IPS-20b (cell line): ENCODE data around the gene RAMACL.

Experiments used
- H3K27ac ChIP-seq: one replicate; pipeline ENCODE4 v1.5.1; 2013; ENCODE audit warnings: low read length
- H3K27me3 ChIP-seq: 2 replicates; pipeline ENCODE4 v1.6.1; 2013; ENCODE audit warnings: mild to moderate bottlenecking, low read length, inconsistent platforms; ENCODE audit not compliant: insufficient read depth
- H3K36me3 ChIP-seq: 2 replicates; pipeline ENCODE4 v1.6.1; 2013; ENCODE audit warnings: low read depth, mild to moderate bottlenecking, inconsistent platforms, low read length, moderate library complexity; ENCODE audit not compliant: insufficient read depth
- H3K4me1 ChIP-seq: 2 replicates; pipeline ENCODE4 v1.6.1; 2013; ENCODE audit warnings: mild to moderate bottlenecking, control low read depth, inconsistent platforms, low read length, moderate library complexity; ENCODE audit not compliant: insufficient read depth
- H3K4me3 ChIP-seq: 2 replicates; pipeline ENCODE4 v1.5.1; 2013; ENCODE audit warnings: mild to moderate bottlenecking, low read length, inconsistent platforms
- H3K9ac ChIP-seq: 2 replicates; pipeline ENCODE4 v1.6.1; 2013; ENCODE audit warnings: low read depth, mild to moderate bottlenecking, inconsistent platforms, low read length, moderate library complexity
- H3K9me3 ChIP-seq: 2 replicates; pipeline ENCODE4 v1.6.1; 2013; ENCODE audit warnings: mild to moderate bottlenecking, low read depth, low read length, inconsistent platforms; ENCODE audit not compliant: insufficient read depth

Gene RAMACL

DNA sequence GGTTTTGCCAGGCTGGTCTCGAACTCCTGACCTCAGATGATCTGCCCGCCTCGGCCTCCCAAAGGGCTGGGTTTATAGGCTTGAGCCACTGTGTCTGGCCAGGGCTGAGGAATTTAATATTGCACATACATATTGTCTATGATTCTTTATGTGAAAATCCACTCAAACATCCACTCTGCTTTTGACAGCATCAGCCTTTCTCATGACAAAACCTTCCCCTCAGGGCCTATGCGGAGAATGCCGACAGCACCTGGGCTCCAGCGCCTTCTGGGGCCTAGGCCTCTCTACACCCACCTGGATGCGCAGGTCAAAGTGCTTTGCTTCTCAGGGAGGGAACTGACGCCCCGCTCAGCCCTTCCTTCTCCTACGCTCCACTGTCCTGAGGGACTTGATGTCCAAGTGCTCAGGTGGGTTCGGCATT is 5.4 kb downstream of the RAMACL start:
- Histone ChIP-seq H3K4me3 (no peak overlapping the region), H3K27me3 (no peaks in the 10 kb centered on the region), H3K27ac (no peak overlapping the region), H3K36me3 (no peaks in the 10 kb centered on the region), H3K9ac (no peak overlapping the region), H3K9me3 (peaks cover 7% of the 10 kb centered on the region; the same call in 1 of the 2 replicates), H3K4me1 (no peaks in the 10 kb centered on the region)

DNA sequence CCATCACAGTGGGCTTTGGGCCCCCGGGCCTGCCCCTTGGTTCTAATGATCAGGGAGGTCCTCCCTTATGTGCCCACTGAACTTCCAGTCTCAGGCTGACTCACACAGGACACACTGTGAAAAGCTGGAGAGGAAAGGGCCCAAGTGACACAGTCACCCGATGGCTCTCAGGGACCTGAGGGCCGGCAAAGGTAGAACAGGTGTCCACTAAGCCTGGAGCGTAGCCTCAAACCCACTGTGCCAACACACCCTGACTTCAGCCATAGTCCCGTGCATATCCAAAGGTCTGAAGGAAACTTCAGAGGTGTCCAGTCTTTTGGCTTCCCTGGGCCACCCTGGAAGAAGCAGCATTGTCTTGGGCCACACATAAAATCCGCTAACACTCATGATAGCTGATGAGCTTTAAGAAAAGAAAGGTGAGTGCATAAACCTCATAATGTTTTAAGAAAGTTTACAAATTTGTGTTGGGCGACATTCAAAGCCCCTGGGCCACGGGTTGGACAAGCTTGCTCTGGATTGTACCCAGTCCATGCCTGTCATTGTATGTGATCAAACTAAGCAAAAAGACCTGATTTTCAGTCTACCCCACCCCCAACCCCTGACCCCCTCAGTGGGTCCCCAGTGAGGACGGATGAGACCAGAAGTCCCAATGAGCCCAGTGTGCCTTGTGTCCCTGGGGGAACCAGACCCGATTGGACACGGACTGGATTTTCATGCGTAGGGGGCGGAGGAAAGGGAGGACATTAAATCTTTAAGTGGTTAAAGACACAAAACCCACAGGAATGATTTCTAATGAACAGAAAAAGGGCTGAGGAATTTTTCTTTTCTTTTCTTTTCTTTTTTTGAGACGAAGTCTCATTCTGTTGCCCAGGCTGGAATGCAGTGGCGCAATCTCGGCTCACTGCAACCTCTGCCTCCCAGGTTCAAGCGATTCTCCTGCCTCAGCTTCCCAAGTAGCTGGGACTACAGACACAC is 6.1 kb downstream of the RAMACL start:
- H3K27me3 ChIP-seq, result no peaks in the 10 kb centered on the region
- peaks cover 10% of the 10 kb centered on the region; the same call in 1 of the 2 replicates for H3K9me3 ChIP-seq
- no peaks in the 10 kb centered on the region for H3K4me1 ChIP-seq
- no peak overlapping the region for H3K9ac ChIP-seq
- H3K4me3 ChIP-seq, result no peak overlapping the region
- no peaks in the 10 kb centered on the region for H3K36me3 ChIP-seq
- no peak overlapping the region for H3K27ac ChIP-seq

DNA sequence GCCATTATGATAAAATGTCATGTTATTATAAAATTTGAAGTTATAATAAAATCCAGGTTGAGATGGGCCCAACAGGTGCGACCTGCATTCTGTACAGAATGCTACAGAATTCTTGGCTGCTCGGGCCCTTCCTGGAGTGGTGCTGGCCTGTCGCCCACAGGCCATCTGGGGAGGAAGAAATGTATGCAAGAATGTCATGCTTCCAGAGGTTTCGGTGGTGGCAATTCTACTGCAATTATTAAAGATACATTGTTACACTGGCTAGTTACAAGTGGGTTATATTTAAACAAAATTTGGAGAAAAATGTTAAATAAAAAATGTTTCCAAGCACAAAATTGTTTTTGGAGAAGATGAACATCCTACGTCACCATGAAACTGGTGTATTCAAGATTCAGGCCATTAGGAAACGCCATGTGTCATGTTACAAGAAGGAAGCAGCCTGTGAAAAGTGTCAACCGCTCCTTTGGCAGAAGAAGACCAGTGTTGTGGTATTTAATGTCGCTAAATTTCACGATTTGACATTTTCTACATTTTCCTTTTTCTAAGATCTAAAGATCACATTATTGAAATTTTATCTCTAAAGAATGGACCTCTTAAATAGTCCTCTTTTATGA is 7.1 kb downstream of the RAMACL start:
- Histone ChIP-seq H3K9ac (no peak overlapping the region), H3K9me3 (peaks cover 10% of the 10 kb centered on the region; the same call in 1 of the 2 replicates), H3K27me3 (no peaks in the 10 kb centered on the region), H3K4me1 (no peaks in the 10 kb centered on the region), H3K4me3 (no peak overlapping the region), H3K27ac (no peak overlapping the region), H3K36me3 (no peaks in the 10 kb centered on the region)

DNA sequence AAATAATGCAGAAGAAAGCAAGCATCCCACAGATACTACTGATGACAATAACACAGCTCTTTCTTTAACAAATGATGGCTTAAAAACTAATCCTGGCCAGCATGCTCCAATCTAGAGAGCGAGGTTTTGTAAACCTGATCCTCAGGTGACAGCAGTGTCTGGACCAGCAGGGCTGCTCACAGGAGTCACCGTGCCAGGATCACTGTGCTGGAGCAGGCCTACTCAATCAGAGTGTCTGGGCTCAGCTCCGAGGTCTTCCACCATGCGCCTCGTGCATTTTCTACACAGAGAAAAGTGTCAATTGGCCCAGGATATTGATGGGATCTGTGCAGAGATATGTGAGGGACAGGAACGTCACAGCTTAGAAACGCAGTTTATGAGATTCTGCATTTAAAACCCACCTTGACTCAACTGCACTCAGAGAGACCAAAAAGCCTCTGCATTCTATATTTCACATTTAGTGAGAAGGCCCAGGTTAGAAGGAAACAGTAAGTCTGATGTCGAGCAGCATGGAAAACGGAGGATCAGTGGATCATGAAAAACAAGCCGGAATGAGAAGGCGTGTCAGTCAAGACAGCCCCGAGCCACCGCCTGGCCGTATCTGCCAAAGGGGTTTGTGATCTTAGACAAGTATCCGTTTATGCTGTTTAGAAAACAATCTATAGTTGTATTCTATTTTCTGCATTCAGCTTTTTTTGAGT is 7.8 kb downstream of the RAMACL start:
- no peaks in the 10 kb centered on the region for H3K36me3 ChIP-seq
- no peak overlapping the region for H3K9ac ChIP-seq
- H3K27ac ChIP-seq, result no peak overlapping the region
- no peaks in the 10 kb centered on the region for H3K27me3 ChIP-seq
- H3K4me1 ChIP-seq, result no peaks in the 10 kb centered on the region
- peaks cover 10% of the 10 kb centered on the region; the same call in 1 of the 2 replicates for H3K9me3 ChIP-seq
- H3K4me3 ChIP-seq, result no peak overlapping the region

DNA sequence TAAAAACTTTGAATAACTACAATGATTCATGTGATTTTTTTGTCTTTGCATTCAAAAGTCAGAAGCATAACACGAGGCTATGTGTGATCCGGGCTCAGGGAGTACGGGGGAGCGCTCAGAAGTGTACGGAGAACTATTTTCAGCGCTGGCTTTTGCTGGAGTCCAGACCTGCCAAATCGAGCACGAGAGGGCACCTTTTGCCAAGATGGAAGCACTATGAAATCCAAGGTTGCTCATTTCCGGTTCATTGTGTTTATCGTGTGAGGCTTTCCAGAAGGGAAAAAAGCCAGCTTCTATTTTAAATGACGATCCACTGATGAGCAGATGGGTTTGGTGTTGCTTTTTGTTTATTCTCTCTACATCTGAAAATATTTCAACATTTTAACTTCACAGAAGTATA is 11.3 kb downstream of the RAMACL start:
- Histone ChIP-seq H3K4me3 (no peak overlapping the region), H3K27ac (no peak overlapping the region), H3K9me3 (peaks cover 10% of the 10 kb centered on the region; the same call in 1 of the 2 replicates), H3K4me1 (peaks cover 17% of the 10 kb centered on the region; the same call in 1 of the 2 replicates), H3K9ac (no peak overlapping the region), H3K27me3 (no peaks in the 10 kb centered on the region), H3K36me3 (no peaks in the 10 kb centered on the region)

DNA sequence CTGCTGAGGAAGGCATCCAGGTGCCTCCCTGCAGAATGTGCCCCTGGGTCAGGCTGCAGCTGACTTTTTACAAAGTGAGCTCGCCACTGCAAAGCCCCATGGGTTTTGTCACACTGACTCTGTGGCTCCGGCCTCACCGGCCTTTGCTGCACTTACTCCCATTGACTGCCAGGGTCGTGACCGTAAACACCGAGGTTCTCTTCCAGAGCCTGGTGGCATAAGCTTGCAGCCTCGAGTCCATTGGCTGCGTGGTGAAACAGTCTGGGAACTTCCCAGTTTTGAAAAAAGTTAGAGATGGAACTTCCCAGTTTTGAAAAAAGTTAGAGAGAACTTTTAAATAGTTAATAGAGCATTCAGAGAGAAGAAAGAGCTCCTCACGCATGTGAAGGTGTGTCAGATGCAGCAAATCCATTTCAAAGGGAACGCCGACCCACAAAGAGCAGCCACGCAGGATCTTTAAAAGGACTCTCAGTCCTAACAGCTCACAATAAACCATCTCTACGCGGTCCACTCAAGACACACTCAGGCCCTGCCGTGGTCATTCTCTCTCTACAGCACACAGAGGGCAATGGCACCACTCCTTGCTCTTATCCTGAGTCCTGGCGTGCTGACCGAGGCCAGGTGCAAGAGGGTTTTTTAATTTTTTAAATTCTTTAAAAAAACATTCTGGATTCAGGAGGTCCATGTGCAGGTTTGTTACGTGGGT is 12.8 kb downstream of the RAMACL start:
- H3K4me1 ChIP-seq, result peaks cover 17% of the 10 kb centered on the region; the same call in 1 of the 2 replicates
- H3K9ac ChIP-seq, result peak overlapping the region; percentile 16; the same call in 1 of the 2 replicates
- no peak overlapping the region for H3K4me3 ChIP-seq
- no peaks in the 10 kb centered on the region for H3K36me3 ChIP-seq
- H3K27me3 ChIP-seq, result no peaks in the 10 kb centered on the region
- peaks cover 10% of the 10 kb centered on the region; the same call in 1 of the 2 replicates for H3K9me3 ChIP-seq
- H3K27ac ChIP-seq, result no peak overlapping the region

DNA sequence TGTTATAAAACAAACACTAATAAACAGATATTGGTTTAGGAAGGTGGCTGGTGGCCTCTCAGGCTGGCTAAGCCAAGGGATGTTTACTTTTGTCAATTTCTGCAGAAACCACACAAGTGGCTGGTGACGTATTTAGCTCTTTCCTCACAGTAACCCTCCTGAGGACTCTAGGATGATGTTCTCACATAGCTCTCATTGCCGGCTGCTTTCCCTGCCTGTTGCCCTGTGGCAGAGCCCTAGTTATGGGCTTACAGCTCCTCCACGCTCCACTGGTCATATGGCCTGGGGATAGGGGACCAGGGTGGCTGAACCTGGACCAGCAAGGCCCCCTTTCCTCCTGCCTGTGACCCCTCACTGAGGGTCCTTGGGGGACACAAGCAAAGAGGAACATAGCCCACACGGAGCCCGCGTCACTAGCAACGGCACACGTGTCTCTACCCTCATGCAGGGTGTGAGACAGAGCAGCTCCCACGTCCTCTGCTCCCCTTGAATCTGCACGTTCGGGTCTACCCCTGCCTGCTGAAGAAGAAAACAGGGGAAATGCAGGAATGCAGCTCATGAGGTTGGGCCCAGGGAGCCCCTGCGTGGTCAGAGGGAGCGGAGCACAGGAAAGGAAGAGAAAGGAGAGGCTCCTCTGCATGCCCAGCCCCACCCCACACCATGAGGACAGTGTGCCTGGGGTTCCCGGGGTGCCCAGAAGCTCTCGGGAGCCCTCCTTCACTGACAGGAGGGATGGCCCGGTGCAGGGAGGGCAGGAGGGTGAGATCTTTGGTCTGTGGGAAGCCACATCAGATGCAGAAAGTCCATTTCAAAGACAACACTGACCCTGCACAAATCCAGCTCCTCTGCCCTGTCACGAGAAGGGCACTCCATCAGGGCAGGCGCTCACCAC is 13.9 kb downstream of the RAMACL start:
- H3K9me3 ChIP-seq, result peaks cover 10% of the 10 kb centered on the region; the same call in 1 of the 2 replicates
- peak overlapping the region; percentile 45; the same call in 1 of the 2 replicates for H3K9ac ChIP-seq
- H3K4me3 ChIP-seq, result peak overlapping the region; percentile 10; the same call in 1 of the 2 replicates
- no peak overlapping the region for H3K27ac ChIP-seq
- H3K4me1 ChIP-seq, result peaks cover 17% of the 10 kb centered on the region; the same call in 1 of the 2 replicates
- no peaks in the 10 kb centered on the region for H3K27me3 ChIP-seq
- no peaks in the 10 kb centered on the region for H3K36me3 ChIP-seq

DNA sequence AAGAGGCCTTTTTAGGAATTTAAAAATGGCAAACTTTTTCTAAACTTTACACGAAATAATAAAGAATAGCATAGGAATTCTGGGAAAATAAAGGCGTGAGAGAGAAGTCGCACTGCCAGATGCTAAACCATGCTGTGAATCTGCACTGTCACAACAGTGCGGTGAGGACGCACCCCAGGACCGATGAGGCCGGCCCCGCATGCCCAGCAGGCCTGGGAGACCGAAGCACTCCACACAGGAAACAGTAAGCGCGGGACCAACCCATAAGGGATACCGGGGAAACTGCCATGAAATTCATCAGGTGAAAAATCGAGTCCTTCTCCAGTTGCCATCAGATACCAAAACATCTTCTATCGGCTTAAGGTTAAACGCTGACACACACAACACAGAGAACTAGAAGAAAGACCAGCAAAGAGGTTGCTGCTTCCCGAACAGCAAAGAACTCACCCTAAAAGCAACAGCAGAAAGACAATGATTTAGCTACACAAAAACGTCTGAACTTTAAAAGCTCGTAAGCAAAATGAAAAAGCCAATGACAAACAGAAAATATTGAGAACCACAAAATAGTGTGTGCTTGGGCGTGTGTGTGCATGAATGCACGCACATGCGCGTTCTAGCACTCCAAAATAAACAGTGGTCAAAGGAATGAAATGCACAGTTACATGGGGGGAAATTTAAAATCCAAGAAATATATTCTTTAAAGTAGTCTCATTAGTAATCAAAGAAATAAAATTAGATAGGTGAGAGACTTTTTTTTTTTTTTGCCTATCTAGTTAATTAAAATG is 15.4 kb downstream of the RAMACL start:
- Histone ChIP-seq H3K36me3 (no peaks in the 10 kb centered on the region), H3K4me3 (no peak overlapping the region), H3K4me1 (peaks cover 17% of the 10 kb centered on the region; the same call in 1 of the 2 replicates), H3K27me3 (no peaks in the 10 kb centered on the region), H3K27ac (peak overlapping the region; percentile 31), H3K9ac (no peak overlapping the region), H3K9me3 (0 out of 2 replicates have a peak, but pooled peaks cover 3% of the 10 kb centered on the region)

DNA sequence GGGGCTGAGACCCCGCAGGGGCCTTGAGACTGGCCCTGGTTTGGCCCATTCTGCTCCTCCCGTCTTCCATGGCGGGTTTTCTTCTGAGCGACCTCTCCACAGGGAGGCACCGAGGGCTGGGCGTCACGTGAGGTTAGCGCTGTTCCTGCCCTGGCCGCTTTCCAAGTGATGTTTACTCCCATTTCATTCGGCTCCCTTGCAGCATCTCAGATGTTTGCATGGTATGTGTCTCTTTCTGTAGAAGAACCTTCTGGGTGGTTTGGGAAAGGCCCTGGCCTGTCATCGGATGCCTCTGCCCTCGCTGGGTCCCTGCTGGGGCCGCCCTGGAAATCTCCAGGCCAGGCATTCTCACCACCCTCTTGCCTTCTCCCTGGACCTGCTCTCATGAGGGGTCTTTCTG is 17.3 kb downstream of the RAMACL start:
- no peaks in the 10 kb centered on the region for H3K27me3 ChIP-seq
- no peaks in the 10 kb centered on the region for H3K36me3 ChIP-seq
- H3K9me3 ChIP-seq, result no peaks in the 10 kb centered on the region
- H3K27ac ChIP-seq, result no peak overlapping the region
- H3K4me1 ChIP-seq, result peaks cover 17% of the 10 kb centered on the region; the same call in 1 of the 2 replicates
- H3K4me3 ChIP-seq, result no peak overlapping the region
- H3K9ac ChIP-seq, result no peak overlapping the region

DNA sequence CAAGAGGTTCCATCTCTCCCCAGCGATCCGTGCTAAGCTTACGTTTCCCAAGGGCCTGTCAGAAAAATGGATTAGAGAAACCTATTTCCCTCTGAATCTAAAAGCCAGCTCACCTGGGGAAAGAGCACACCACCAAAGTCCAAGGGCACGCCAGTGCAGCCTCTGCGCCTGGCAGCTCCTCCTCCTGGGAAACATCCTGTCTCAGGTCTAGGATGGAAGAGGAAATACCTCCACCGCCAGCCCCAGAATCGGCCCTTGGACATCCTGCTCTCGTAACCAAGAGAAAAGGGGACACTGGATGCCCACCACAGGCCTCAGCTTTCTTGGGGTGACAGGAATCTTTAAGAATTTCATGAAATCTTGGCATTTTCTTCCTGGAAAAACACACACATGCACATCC is 18.7 kb downstream of the RAMACL start:
- H3K4me1 ChIP-seq, result peaks cover 13% of the 10 kb centered on the region; the same call in 1 of the 2 replicates
- no peak overlapping the region for H3K9ac ChIP-seq
- H3K27me3 ChIP-seq, result no peaks in the 10 kb centered on the region
- no peaks in the 10 kb centered on the region for H3K9me3 ChIP-seq
- H3K36me3 ChIP-seq, result no peaks in the 10 kb centered on the region
- H3K27ac ChIP-seq, result no peak overlapping the region
- H3K4me3 ChIP-seq, result no peak overlapping the region
